CD8-positive, alpha-beta memory T cell (primary cell): ENCODE data around the gene EYA2. TPM values are rescaled to one million over a fixed set of nuclear protein-coding genes. Genes with fewer than 3 reads are reported as not detected.

Experiments used
- CTCF ChIA-PET: fragments of 350-600 bp; sonication (Branson Sonifier 250); formaldehyde crosslinking; loops from one replicate; lab custom pipeline; 2021; ENCODE audit warnings: antibody characterized with exemption; lab: Charles Lee
- POLR2A ChIA-PET: fragments of 350-600 bp; sonication (Branson Sonifier 250); formaldehyde crosslinking; loops from one replicate; lab custom pipeline; 2021; ENCODE audit warnings: antibody characterized with exemption; lab: Charles Lee
- DNase-seq, 5 donors: peaks; one replicate each; pipeline versions ENCODE4 v3.0.0 to v3.0.0-alpha.2; 2020 to 2022; ENCODE audit warnings: mixed read lengths in 1 of 5
- H3K27ac ChIP-seq: one replicate; pipeline ENCODE4 v1.7.0; 2013; ENCODE audit warnings: low read depth, mild to moderate bottlenecking, low read length, moderate library complexity
- H3K27me3 ChIP-seq: 2 replicates; pipeline ENCODE4 v1.7.0; 2013; ENCODE audit warnings: low read length, mild to moderate bottlenecking; ENCODE audit not compliant: insufficient read depth, poor library complexity, severe bottlenecking
- H3K36me3 ChIP-seq: 2 replicates; pipeline ENCODE4 v1.7.0; 2013; ENCODE audit warnings: mild to moderate bottlenecking, low read length, moderate library complexity; ENCODE audit not compliant: insufficient read depth
- H3K4me1 ChIP-seq: 2 replicates; pipeline ENCODE4 v1.7.0; 2013; ENCODE audit warnings: mild to moderate bottlenecking, low read length, moderate library complexity; ENCODE audit not compliant: insufficient read depth
- H3K4me3 ChIP-seq: 2 replicates; pipeline ENCODE4 v1.7.0; 2013; ENCODE audit warnings: mild to moderate bottlenecking, low read length
- H3K9me3 ChIP-seq: 2 replicates; pipeline ENCODE4 v1.7.0; 2013; ENCODE audit warnings: mild to moderate bottlenecking, low read length
- H3K27ac Mint-ChIP-seq, 8 donors: one replicate each; pipeline ENCODE4 v1.8.0; 2020 to 2021; ENCODE audit warnings: mixed read lengths in 8 of 8, mild to moderate bottlenecking in 6 of 8, inconsistent platforms in 3 of 8, moderate library complexity in 3 of 8
- H3K27me3 Mint-ChIP-seq, 2 donors: one replicate each; pipeline ENCODE4 v1.8.0; 2020 to 2021; ENCODE audit warnings: mixed read lengths in 2 of 2, mild to moderate bottlenecking in 1 of 2, moderate library complexity in 1 of 2
- H3K36me3 Mint-ChIP-seq, 3 donors: one replicate each; pipeline ENCODE4 v1.8.0; 2020 to 2021; ENCODE audit warnings: mixed read lengths in 3 of 3, inconsistent platforms in 1 of 3, mild to moderate bottlenecking in 1 of 3
- H3K4me1 Mint-ChIP-seq, 3 donors: one replicate each; pipeline ENCODE4 v1.8.0; 2020 to 2021; ENCODE audit warnings: mixed read lengths in 3 of 3, inconsistent platforms in 1 of 3, mild to moderate bottlenecking in 1 of 3
- H3K4me3 Mint-ChIP-seq, 7 donors: one replicate each; pipeline ENCODE4 v1.8.0; 2020 to 2021; ENCODE audit warnings: mixed read lengths in 7 of 7, mild to moderate bottlenecking in 6 of 7, moderate library complexity in 4 of 7, inconsistent platforms in 2 of 7
- H3K9me3 Mint-ChIP-seq, 5 donors: one replicate each; pipeline ENCODE4 v1.8.0; 2020 to 2022; ENCODE audit warnings: mixed read lengths in 5 of 5, mild to moderate bottlenecking in 3 of 5, moderate library complexity in 2 of 5, inconsistent platforms in 1 of 5
- polyA plus RNA-seq: library from polyadenylated mRNA; unstranded; fragments of 300-500 nt; fragmentation: Illumina TruSeq; gene quantifications from one replicate; pipeline ENCODE4 v1.2.3, GENCODE V29; 2021
- total RNA-seq, 2 experiments: library from RNA; stranded (reverse); gene quantifications; one replicate each; pipeline ENCODE4 v1.2.3, GENCODE V29; 2021

The EYA2 gene, protein sequence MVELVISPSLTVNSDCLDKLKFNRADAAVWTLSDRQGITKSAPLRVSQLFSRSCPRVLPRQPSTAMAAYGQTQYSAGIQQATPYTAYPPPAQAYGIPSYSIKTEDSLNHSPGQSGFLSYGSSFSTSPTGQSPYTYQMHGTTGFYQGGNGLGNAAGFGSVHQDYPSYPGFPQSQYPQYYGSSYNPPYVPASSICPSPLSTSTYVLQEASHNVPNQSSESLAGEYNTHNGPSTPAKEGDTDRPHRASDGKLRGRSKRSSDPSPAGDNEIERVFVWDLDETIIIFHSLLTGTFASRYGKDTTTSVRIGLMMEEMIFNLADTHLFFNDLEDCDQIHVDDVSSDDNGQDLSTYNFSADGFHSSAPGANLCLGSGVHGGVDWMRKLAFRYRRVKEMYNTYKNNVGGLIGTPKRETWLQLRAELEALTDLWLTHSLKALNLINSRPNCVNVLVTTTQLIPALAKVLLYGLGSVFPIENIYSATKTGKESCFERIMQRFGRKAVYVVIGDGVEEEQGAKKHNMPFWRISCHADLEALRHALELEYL
- not detected for total RNA-seq
- polyA plus RNA-seq: not detected

DNA sequence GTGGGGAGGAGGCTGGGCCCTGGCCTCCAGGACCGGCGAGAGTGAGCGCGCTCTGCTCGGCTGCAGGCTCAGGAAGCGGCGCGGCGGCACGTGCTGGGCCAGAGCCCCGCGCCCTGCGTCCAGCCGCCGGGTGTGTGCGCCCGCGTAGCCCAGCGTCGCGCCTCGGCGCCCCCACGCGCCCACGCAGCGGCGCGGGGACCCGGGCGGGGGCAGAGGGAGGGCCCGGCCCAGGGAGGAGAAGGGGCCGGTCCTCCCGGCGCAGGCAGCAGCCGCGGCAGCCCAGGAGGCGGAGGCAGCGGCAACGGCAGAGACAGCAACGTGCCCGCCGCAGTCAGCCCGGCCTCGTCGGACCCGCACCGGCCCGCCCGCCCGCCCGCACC, at the start of gene EYA2:
EYA2 (plus strand) TSS at position 265 of the 380 bp plus-strand sequence. CDS start 95,168 bp downstream, outside the sequence.
- H3K4me3 Mint-ChIP-seq: no peak within 1 kb of the TSS
- Histone ChIP-seq H3K4me1 (no peaks in the 10 kb centered on the region), H3K27me3 (no peaks in the 10 kb centered on the region), H3K4me3 (no peak within 1 kb of the TSS), H3K27ac (no peak within 1 kb of the TSS), H3K36me3 (no peaks in the 10 kb centered on the region), H3K9me3 (no peaks in the 10 kb centered on the region)
- no peaks in the 10 kb centered on the region for H3K36me3 Mint-ChIP-seq
- no peak for DNase-seq
- ChIA-PET POLR2A (no interaction called here), CTCF (no interaction called here)
- peaks cover 0 to 6% (median 2%) of the 10 kb centered on the region in 5 donors for H3K9me3 Mint-ChIP-seq
- H3K27me3 Mint-ChIP-seq: peaks cover 32 to 73% of the 10 kb centered on the region in 2 donors
- H3K4me1 Mint-ChIP-seq: no peaks in the 10 kb centered on the region
- no peak within 1 kb of the TSS for H3K27ac Mint-ChIP-seq

GRCh38 chr20:46844965-46845364, 49.7 kb upstream of the EYA2 start:
- Mint-ChIP-seq H3K4me3 (no peak overlapping the region), H3K27me3 (peaks cover 0 to 27% of the 10 kb centered on the region in 2 donors), H3K4me1 (no peaks in the 10 kb centered on the region), H3K9me3 (peaks cover 0 to 5% (median 3%) of the 10 kb centered on the region in 5 donors), H3K36me3 (no peaks in the 10 kb centered on the region), H3K27ac (no peak overlapping the region)
- DNase-seq: no peak
- no peak overlapping the region for H3K4me3 ChIP-seq
- H3K27me3 ChIP-seq: no peaks in the 10 kb centered on the region
- no peaks in the 10 kb centered on the region for H3K36me3 ChIP-seq
- H3K27ac ChIP-seq: no peak overlapping the region
- CTCF ChIA-PET: no interaction called here
- H3K4me1 ChIP-seq: no peaks in the 10 kb centered on the region
- no peaks in the 10 kb centered on the region for H3K9me3 ChIP-seq
- POLR2A ChIA-PET: no interaction called here

DNA sequence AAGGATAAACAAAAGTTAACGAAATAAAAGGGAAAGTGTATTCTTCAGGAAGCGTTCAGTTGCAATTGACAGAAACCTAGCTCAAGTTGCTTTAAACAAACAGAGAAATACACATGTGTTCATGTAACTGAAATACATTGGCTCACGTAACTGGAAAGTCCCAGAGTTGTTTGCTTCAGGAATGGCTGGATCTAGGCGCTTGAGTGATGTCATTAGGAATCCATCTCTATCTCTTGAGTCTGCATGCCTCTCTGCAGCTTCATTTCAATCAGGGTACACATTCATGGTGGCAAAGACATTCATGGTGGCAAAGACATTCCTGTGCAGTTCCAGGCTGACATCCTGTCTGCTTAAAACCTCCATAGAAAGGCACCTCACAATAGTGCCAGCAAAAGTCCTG, 45.4 kb upstream of the EYA2 start:
- ChIA-PET POLR2A (no interaction called here), CTCF (no interaction called here)
- peaks cover 0 to 7% (median 5%) of the 10 kb centered on the region in 5 donors for H3K9me3 Mint-ChIP-seq

DNA sequence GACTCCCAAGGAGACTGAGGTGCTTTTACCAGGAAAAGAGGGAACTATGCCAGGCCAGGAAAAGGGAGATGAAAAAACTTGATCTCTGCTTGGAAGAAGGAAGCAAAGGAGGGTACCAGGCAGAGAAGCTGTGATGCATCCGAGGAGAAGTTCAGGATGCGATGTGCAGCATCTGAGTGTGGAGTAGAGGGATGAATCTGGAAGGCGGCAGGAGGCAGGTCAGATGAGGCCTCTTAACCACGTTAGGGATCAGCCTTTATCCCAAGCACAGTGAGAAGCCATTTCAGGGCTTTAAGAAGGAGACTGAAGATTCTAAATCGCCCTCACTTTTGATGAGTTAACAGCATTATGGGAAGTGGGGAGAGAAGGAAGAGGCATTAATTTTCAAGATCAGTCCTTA, 44.9 kb upstream of the EYA2 start:
- DNase-seq: no peak
- Mint-ChIP-seq H3K27ac (no peak overlapping the region), H3K36me3 (no peaks in the 10 kb centered on the region), H3K9me3 (peaks cover 0 to 7% (median 5%) of the 10 kb centered on the region in 5 donors), H3K4me1 (no peaks in the 10 kb centered on the region), H3K27me3 (peaks cover 12 to 29% of the 10 kb centered on the region in 2 donors), H3K4me3 (no peak overlapping the region)
- Histone ChIP-seq H3K27ac (no peak overlapping the region), H3K36me3 (no peaks in the 10 kb centered on the region), H3K9me3 (no peaks in the 10 kb centered on the region), H3K4me1 (no peaks in the 10 kb centered on the region), H3K4me3 (no peak overlapping the region), H3K27me3 (no peaks in the 10 kb centered on the region)
- POLR2A ChIA-PET: no interaction called here
- CTCF ChIA-PET: no interaction called here

More for the DNA sequence above, 45.4 kb upstream of the EYA2 start:
- Mint-ChIP-seq H3K4me1 (no peaks in the 10 kb centered on the region), H3K27me3 (peaks cover 12 to 33% of the 10 kb centered on the region in 2 donors), H3K27ac (peak overlapping the region in 1 of 8 donors; percentile 8), H3K4me3 (no peak overlapping the region), H3K36me3 (no peaks in the 10 kb centered on the region)
- H3K4me1 ChIP-seq: no peaks in the 10 kb centered on the region
- H3K27me3 ChIP-seq: no peaks in the 10 kb centered on the region
- H3K4me3 ChIP-seq: no peak overlapping the region
- H3K36me3 ChIP-seq: no peaks in the 10 kb centered on the region
- no peak overlapping the region for H3K27ac ChIP-seq
- no peak for DNase-seq
- H3K9me3 ChIP-seq: no peaks in the 10 kb centered on the region

DNA sequence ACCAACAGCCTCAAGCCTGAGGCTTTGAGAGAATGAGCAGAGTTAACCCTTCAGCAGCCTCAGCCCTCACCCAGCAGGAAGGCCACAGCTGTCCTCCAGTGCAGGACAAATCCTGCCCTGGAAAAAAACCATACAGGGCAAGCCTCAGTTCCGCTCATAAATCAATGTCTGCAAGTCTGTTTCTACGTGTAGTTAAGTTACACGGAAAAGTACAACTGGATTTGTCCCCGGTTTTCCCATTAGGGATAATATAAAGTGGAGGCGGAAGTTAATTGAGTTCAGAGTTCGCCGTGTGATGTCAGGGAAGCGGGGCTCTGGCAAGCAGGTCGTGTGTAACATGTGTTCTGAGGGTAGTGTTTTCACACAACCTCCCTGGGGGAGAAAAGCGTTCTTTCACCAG, 44.2 kb upstream of the EYA2 start:
- Histone ChIP-seq H3K36me3 (no peaks in the 10 kb centered on the region), H3K27me3 (no peaks in the 10 kb centered on the region), H3K9me3 (no peaks in the 10 kb centered on the region), H3K4me3 (no peak overlapping the region), H3K4me1 (no peaks in the 10 kb centered on the region), H3K27ac (no peak overlapping the region)
- no peak for DNase-seq
- ChIA-PET POLR2A (no interaction called here), CTCF (no interaction called here)
- Mint-ChIP-seq H3K27ac (no peak overlapping the region), H3K4me1 (no peaks in the 10 kb centered on the region), H3K4me3 (no peak overlapping the region), H3K9me3 (peaks cover 0 to 7% (median 5%) of the 10 kb centered on the region in 5 donors), H3K36me3 (no peaks in the 10 kb centered on the region), H3K27me3 (peaks cover 13 to 27% of the 10 kb centered on the region in 2 donors)

GRCh38 chr20:46850896-46851295, 43.7 kb upstream of the EYA2 start:
- Mint-ChIP-seq H3K27ac (no peak overlapping the region), H3K36me3 (no peaks in the 10 kb centered on the region), H3K9me3 (peaks cover 0 to 5% (median 5%) of the 10 kb centered on the region in 5 donors)

DNA sequence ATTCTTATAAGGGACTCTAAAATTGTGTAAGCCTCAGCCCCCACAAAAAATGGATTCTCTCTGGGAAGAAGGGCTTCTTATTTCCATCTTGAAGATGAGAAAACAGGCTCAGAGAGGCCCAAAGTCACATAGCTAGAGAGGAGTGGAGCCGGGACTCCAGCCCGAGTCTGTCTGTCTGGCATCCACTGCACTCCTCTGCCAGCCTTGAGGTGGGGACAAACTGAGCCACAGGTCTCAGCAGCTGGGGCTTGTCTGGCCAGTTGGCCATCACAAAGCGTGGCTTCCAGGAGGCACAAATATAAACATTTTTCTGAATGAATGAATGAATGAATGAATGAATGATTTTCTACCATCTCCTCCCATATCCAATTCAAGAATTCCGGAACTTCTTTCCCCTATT, 42.9 kb upstream of the EYA2 start:
- Mint-ChIP-seq H3K4me1 (no peaks in the 10 kb centered on the region), H3K27me3 (peaks cover 13 to 22% of the 10 kb centered on the region in 2 donors), H3K27ac (no peak overlapping the region), H3K4me3 (no peak overlapping the region), H3K36me3 (no peaks in the 10 kb centered on the region), H3K9me3 (peaks cover 0 to 5% (median 3%) of the 10 kb centered on the region in 5 donors)
- Histone ChIP-seq H3K27ac (no peak overlapping the region), H3K4me3 (no peak overlapping the region), H3K27me3 (no peaks in the 10 kb centered on the region), H3K9me3 (no peaks in the 10 kb centered on the region), H3K36me3 (no peaks in the 10 kb centered on the region), H3K4me1 (no peaks in the 10 kb centered on the region)
- POLR2A ChIA-PET: no interaction called here
- CTCF ChIA-PET: no interaction called here
- no peak for DNase-seq

More at GRCh38 chr20:46850896-46851295, 43.7 kb upstream of the EYA2 start:
- POLR2A ChIA-PET: no interaction called here
- Histone ChIP-seq H3K36me3 (no peaks in the 10 kb centered on the region), H3K9me3 (no peaks in the 10 kb centered on the region), H3K4me1 (no peaks in the 10 kb centered on the region), H3K27me3 (no peaks in the 10 kb centered on the region), H3K27ac (no peak overlapping the region), H3K4me3 (no peak overlapping the region)
- Mint-ChIP-seq H3K4me1 (no peaks in the 10 kb centered on the region), H3K4me3 (no peak overlapping the region), H3K27me3 (peaks cover 13 to 24% of the 10 kb centered on the region in 2 donors)
- CTCF ChIA-PET: no interaction called here
- no peak for DNase-seq

DNA sequence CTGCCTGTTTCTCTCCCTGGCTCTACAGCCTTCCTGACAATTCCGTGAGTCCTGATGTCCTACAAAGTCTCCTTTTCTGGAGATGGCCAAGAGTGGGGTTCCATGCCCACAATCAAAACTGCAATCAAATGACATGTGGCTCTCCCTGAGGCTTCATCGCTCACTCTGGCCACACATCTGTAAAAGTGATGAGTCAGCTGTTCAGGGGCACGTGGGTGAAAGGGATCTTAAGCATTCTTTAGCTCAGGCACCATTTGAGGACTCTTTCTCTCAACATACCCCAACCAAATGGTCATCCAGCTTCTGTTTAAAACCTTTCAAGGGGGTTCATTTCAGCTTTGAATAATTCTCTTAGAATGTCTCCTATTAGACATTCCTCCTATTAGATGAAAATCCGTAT, 42.3 kb upstream of the EYA2 start:
- H3K9me3 Mint-ChIP-seq: peaks cover 0 to 7% (median 3%) of the 10 kb centered on the region in 5 donors
- Histone ChIP-seq H3K4me3 (peak overlapping the region; percentile 15), H3K27ac (no peak overlapping the region), H3K36me3 (no peaks in the 10 kb centered on the region), H3K9me3 (no peaks in the 10 kb centered on the region), H3K4me1 (no peaks in the 10 kb centered on the region), H3K27me3 (no peaks in the 10 kb centered on the region)
- peaks cover 13 to 22% of the 10 kb centered on the region in 2 donors for H3K27me3 Mint-ChIP-seq
- POLR2A ChIA-PET: no interaction called here
- H3K36me3 Mint-ChIP-seq: no peaks in the 10 kb centered on the region
- no peak overlapping the region for H3K27ac Mint-ChIP-seq
- CTCF ChIA-PET: no interaction called here
- DNase-seq: no peak
- no peak overlapping the region for H3K4me3 Mint-ChIP-seq
- no peaks in the 10 kb centered on the region for H3K4me1 Mint-ChIP-seq
